Umbilical cord (tissue), 2 donors: ENCODE data around the gene ABCF1. TPM values are rescaled to one million over a fixed set of nuclear protein-coding genes. Genes with fewer than 3 reads are reported as not detected.

Source experiments
- DNase-seq: peaks from one replicate; pipeline ENCODE4 v3.0.0-alpha.2; 2015; ENCODE audit warnings: low spot score
- total RNA-seq: library from RNA; depleted of rRNA; stranded (reverse); fragments of >200 nt; gene quantifications from one replicate; pipeline ENCODE4 v1.2.3, GENCODE V29; 2014; ENCODE audit warnings: low replicate concordance; ENCODE audit not compliant: insufficient read depth

ABCF1 gene
- total RNA-seq, 1 donor from 2014 or later = 27.2 TPM

GRCh38 chr6:30557683-30557981 lies 13.6 kb upstream of the ABCF1 start:
- no peak for DNase-seq

GRCh38 chr6:30560930-30561329 lies 10.3 kb upstream of the ABCF1 start:
- DNase-seq = no peak

- DNase-seq = no peak
Measured at GRCh38 chr6:30562470-30563425, 8.5 kb upstream of the ABCF1 start.

GRCh38 chr6:30564114-30564513 lies 7.1 kb upstream of the ABCF1 start:
- DNase-seq = no peak

GRCh38 chr6:30565772-30566171 lies 5.5 kb upstream of the ABCF1 start:
- no peak for DNase-seq

GRCh38 chr6:30568245-30568644 lies 3.0 kb upstream of the ABCF1 start:
- DNase-seq = no peak

- no peak for DNase-seq
Measured at GRCh38 chr6:30570263-30570662, 979 bp upstream of the ABCF1 start.

GRCh38 chr6:30570740-30571074 lies 535 bp upstream of the ABCF1 start:
- no peak for DNase-seq

- DNase-seq = no peak
Measured at GRCh38 chr6:30571762-30572082, 480 bp downstream of the ABCF1 start.

- DNase-seq = no peak
Measured at GRCh38 chr6:30572148-30572547, 906 bp downstream of the ABCF1 start.

GRCh38 chr6:30573113-30573512 lies 1.9 kb downstream of the ABCF1 start:
- no peak for DNase-seq

- DNase-seq = no peak
Measured at GRCh38 chr6:30578051-30578450, 6.8 kb downstream of the ABCF1 start.

- no peak for DNase-seq
Measured at GRCh38 chr6:30583921-30584320, 12.7 kb downstream of the ABCF1 start.

- DNase-seq = no peak
Measured at GRCh38 chr6:30589754-30590358, 18.6 kb downstream of the ABCF1 start.

GRCh38 chr6:30590509-30590908 lies 19.3 kb downstream of the ABCF1 start:
- DNase-seq = no peak

GRCh38 chr6:30591008-30591407 lies 19.8 kb downstream of the ABCF1 start:
- DNase-seq = peak; percentile 92

GRCh38 chr6:30592287-30592686 lies 21.0 kb downstream of the ABCF1 start:
- no peak for DNase-seq

- DNase-seq = peak; percentile 84
Measured at GRCh38 chr6:30597315-30598144, 26.3 kb downstream of the ABCF1 start.

- DNase-seq = no peak
Measured at GRCh38 chr6:30598912-30599624, 27.8 kb downstream of the ABCF1 start.

- no peak for DNase-seq
Measured at GRCh38 chr6:30599625-30600324, 28.5 kb downstream of the ABCF1 start.

- DNase-seq = no peak
Measured at GRCh38 chr6:30600451-30600961, 29.3 kb downstream of the ABCF1 start.
